NK-92 treated with Interleukin-12 subunit alpha and Interleukin-12 subunit beta, amount 100 ng/mL, for 24 hours (cell line): ENCODE results near the gene CYTIP.
"Not testable (repeated sequence)": the region's sequence is repeated elsewhere in the genome, so short reads cannot be mapped to it uniquely, and the experiment has no call there.

ENCODE experiments used
- DNase-seq: peaks from one replicate; lab custom pipeline; 2025; lab: John Stamatoyannopoulos, UW

CYTIP gene

GRCh38 chr2:157368508-157368907 lies 75.4 kb downstream of the CYTIP start:
- DNase-seq, result not testable (repeated sequence)

DNA sequence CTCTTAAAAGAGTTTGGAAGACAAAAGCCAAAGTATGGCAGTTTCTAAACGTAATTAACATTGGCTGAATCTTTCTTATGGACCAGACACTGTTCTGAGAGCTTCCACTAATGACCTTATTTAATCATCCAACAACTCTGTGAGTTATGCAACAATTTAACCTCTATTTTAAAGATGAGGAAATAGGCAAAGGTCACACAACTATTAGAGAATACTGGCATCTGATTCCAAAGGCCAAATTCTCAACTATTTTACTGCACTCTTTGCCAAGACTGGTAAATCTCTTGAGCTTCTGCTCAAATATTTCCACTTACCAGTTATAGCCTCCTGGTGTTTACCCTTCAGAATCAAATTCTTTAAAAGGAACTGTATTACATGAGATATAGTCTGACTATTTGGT lies 76.2 kb downstream of the CYTIP start:
- DNase-seq, result no peak
